ENCODE measurements around the gene KRTAP3-2.

KRTAP3-2 gene

GRCh38 chr17:40952154-40952553 is 47.6 kb downstream of the KRTAP3-2 start:
- Histone ChIP-seq H3K27ac (ENCODE audit: low read depth, low read length) (peak overlapping the region; percentile 91), H3K27me3 (ENCODE audit: insufficient read depth, low read length) (no peaks in the 10 kb centered on the region), H2AFZ (ENCODE audit: low read length, unreplicated experiment) (no peak overlapping the region), H3K36me3 (ENCODE audit: insufficient read depth, low read length) (no peaks in the 10 kb centered on the region), H3K4me1 (ENCODE audit: control insufficient read depth, insufficient read depth, low read length, unreplicated experiment) (peaks cover 45% of the 10 kb centered on the region), H3K79me2 (ENCODE audit: control insufficient read depth, insufficient read depth, low read length, unreplicated experiment) (no peaks in the 10 kb centered on the region), H3K4me3 (ENCODE audit: low read depth, low read length) (no peak overlapping the region)

GRCh38 chr17:40951011-40951622 is 48.6 kb downstream of the KRTAP3-2 start:
- Histone ChIP-seq H3K4me3 (ENCODE audit: low read depth, low read length) (no peak overlapping the region), H3K36me3 (ENCODE audit: insufficient read depth, low read length) (no peaks in the 10 kb centered on the region), H3K27me3 (ENCODE audit: insufficient read depth, low read length) (no peaks in the 10 kb centered on the region), H3K79me2 (ENCODE audit: control insufficient read depth, insufficient read depth, low read length, unreplicated experiment) (no peaks in the 10 kb centered on the region), H3K4me1 (ENCODE audit: control insufficient read depth, insufficient read depth, low read length, unreplicated experiment) (peaks cover 36% of the 10 kb centered on the region), H2AFZ (ENCODE audit: low read length, unreplicated experiment) (no peak overlapping the region), H3K27ac (ENCODE audit: low read depth, low read length) (no peak overlapping the region)

- no peaks in the 10 kb centered on the region for H3K27me3 ChIP-seq (ENCODE audit: insufficient read depth, low read length)
- H3K4me1 ChIP-seq (ENCODE audit: control insufficient read depth, insufficient read depth, low read length, unreplicated experiment): peaks cover 30% of the 10 kb centered on the region
- no peaks in the 10 kb centered on the region for H3K36me3 ChIP-seq (ENCODE audit: insufficient read depth, low read length)
- H3K27ac ChIP-seq (ENCODE audit: low read depth, low read length): no peak overlapping the region
- no peak overlapping the region for H3K4me3 ChIP-seq (ENCODE audit: low read depth, low read length)
- H2AFZ ChIP-seq (ENCODE audit: low read length, unreplicated experiment): no peak overlapping the region
- no peaks in the 10 kb centered on the region for H3K79me2 ChIP-seq (ENCODE audit: control insufficient read depth, insufficient read depth, low read length, unreplicated experiment)
These were observed 49.5 kb downstream of the KRTAP3-2 start for GRCh38 chr17:40950176-40950575.

DNA sequence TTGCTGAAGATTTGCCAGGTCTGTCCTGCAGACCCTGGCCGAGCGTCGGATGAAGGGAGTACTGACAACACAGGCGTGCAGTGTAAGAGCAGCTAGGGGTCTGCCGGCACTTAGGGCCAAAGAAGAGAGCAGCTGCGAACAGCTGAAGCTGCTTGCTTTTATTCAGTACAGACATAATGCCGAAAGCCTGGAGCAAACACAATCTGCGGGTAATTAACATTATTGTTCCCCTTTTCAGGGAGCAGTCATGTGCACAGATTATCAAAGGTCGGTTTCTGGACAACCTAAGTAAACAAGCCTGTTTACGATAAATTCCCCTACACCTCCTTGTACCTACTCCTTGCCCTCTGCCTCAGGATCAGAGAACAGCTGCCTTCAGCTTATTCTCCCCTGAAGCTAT is 50.3 kb downstream of the KRTAP3-2 start:
- H2AFZ ChIP-seq (ENCODE audit: low read length, unreplicated experiment): no peak overlapping the region
- H3K4me3 ChIP-seq (ENCODE audit: low read depth, low read length): no peak overlapping the region
- no peak overlapping the region for H3K27ac ChIP-seq (ENCODE audit: low read depth, low read length)
- H3K4me1 ChIP-seq (ENCODE audit: control insufficient read depth, insufficient read depth, low read length, unreplicated experiment): peaks cover 24% of the 10 kb centered on the region
- no peaks in the 10 kb centered on the region for H3K36me3 ChIP-seq (ENCODE audit: insufficient read depth, low read length)
- no peaks in the 10 kb centered on the region for H3K27me3 ChIP-seq (ENCODE audit: insufficient read depth, low read length)
- no peaks in the 10 kb centered on the region for H3K79me2 ChIP-seq (ENCODE audit: control insufficient read depth, insufficient read depth, low read length, unreplicated experiment)
